Karpas-422 (cell line): Measurements from ENCODE around the gene SDHAF1. TPM values are rescaled to one million over a fixed set of nuclear protein-coding genes. Genes with fewer than 3 reads are reported as not detected.

Source experiments
- DNase-seq: peaks from one replicate; pipeline ENCODE4 v3.0.0-alpha.2; 2015
- H2AFZ ChIP-seq: fragments of 200-600 bp; sonication (generic); 2 replicates; pipeline ENCODE4 v1.6.1; 2014; ENCODE audit warnings: antibody characterized with exemption, low read length, mixed read lengths
- H3K27ac ChIP-seq: fragments of 200-600 bp; sonication (generic); 2 replicates; pipeline ENCODE4 v1.5.1; 2014; ENCODE audit warnings: mild to moderate bottlenecking, low read length, moderate library complexity
- H3K27me3 ChIP-seq: fragments of 200-600 bp; sonication (generic); 2 replicates; pipeline ENCODE4 v1.6.1; 2014; ENCODE audit warnings: low read length, mixed read lengths
- H3K36me3 ChIP-seq: fragments of 200-600 bp; sonication (generic); 2 replicates; pipeline ENCODE4 v1.6.1; 2014; ENCODE audit warnings: low read length, mixed read lengths; ENCODE audit not compliant: insufficient read depth
- H3K4me1 ChIP-seq: fragments of 200-600 bp; sonication (generic); 2 replicates; pipeline ENCODE4 v1.6.1; 2014; ENCODE audit warnings: mild to moderate bottlenecking, low read length, mixed read lengths
- H3K4me2 ChIP-seq: fragments of 200-600 bp; sonication (generic); 2 replicates; pipeline ENCODE4 v1.6.1; 2014; ENCODE audit warnings: low read length, low read depth, mild to moderate bottlenecking; ENCODE audit not compliant: poor library complexity, severe bottlenecking
- H3K4me3 ChIP-seq: fragments of 200-600 bp; sonication (generic); 2 replicates; pipeline ENCODE4 v1.5.1; 2014; ENCODE audit warnings: mild to moderate bottlenecking, antibody characterized with exemption, low read length, mixed read lengths
- H3K79me2 ChIP-seq: fragments of 200-600 bp; sonication (generic); 2 replicates; pipeline ENCODE4 v1.6.1; 2014; ENCODE audit warnings: mild to moderate bottlenecking, low read length, mixed read lengths
- H3K9ac ChIP-seq: fragments of 200-600 bp; sonication (generic); 2 replicates; pipeline ENCODE4 v1.6.0; 2014; ENCODE audit warnings: low read length
- H3K9me2 ChIP-seq: fragments of 200-600 bp; sonication (generic), shearing (Covaris generic); replicated peaks from 2 replicates; pipeline ENCODE4 v1.6.0; 2014; ENCODE audit warnings: mild to moderate bottlenecking, low read length, moderate library complexity; ENCODE audit not compliant: insufficient read depth
- H3K9me3 ChIP-seq: fragments of 300-700, 200-600 bp; sonication (generic); 2 replicates; pipeline ENCODE4 v1.6.1; 2014; ENCODE audit warnings: low read length, mixed read lengths
- H4K20me1 ChIP-seq: fragments of 200-600 bp; sonication (generic); 2 replicates; pipeline ENCODE4 v1.6.1; 2014; ENCODE audit warnings: mild to moderate bottlenecking, antibody characterized with exemption, low read length, low read depth; ENCODE audit not compliant: insufficient read depth
- total RNA-seq: library from RNA; depleted of rRNA; stranded (reverse); fragments of >200 nt; shearing (Covaris generic); gene quantifications from 2 replicates; pipeline ENCODE4 v1.2.3, GENCODE V29; 2014; ENCODE audit warnings: low replicate concordance

The SDHAF1 gene
- total RNA-seq, 1 experiment from 2014 or later, result 23.4 TPM

- no peak overlapping the region for H2AFZ ChIP-seq
- H3K27me3 ChIP-seq, result no peaks in the 10 kb centered on the region
- H3K9ac ChIP-seq, result no peak overlapping the region
Measured at GRCh38 chr19:35959968-35960320, 35.0 kb upstream of the SDHAF1 start.

GRCh38 chr19:35960432-35960972 is 34.5 kb upstream of the SDHAF1 start:
- Histone ChIP-seq H3K27me3 (no peaks in the 10 kb centered on the region), H3K9ac (no peak overlapping the region), H3K4me2 (no peak overlapping the region), H3K9me2 (no peaks in the 10 kb centered on the region), H3K4me1 (no peaks in the 10 kb centered on the region), H3K79me2 (no peaks in the 10 kb centered on the region), H3K4me3 (no peak overlapping the region), H3K27ac (no peak overlapping the region), H3K36me3 (no peaks in the 10 kb centered on the region), H4K20me1 (no peaks in the 10 kb centered on the region), H3K9me3 (no peaks in the 10 kb centered on the region), H2AFZ (no peak overlapping the region)
- no peak for DNase-seq

More at GRCh38 chr19:35959968-35960320, 35.0 kb upstream of the SDHAF1 start:
- Histone ChIP-seq H3K4me3 (no peak overlapping the region), H3K9me2 (no peaks in the 10 kb centered on the region), H3K9me3 (no peaks in the 10 kb centered on the region), H3K36me3 (no peaks in the 10 kb centered on the region), H3K79me2 (no peaks in the 10 kb centered on the region), H3K4me1 (no peaks in the 10 kb centered on the region), H4K20me1 (no peaks in the 10 kb centered on the region), H3K4me2 (no peak overlapping the region), H3K27ac (no peak overlapping the region)
- DNase-seq, result no peak

GRCh38 chr19:35963514-35963913 is 31.5 kb upstream of the SDHAF1 start:
- no peak overlapping the region for H2AFZ ChIP-seq
- H3K4me2 ChIP-seq, result no peak overlapping the region
- no peak overlapping the region for H3K27ac ChIP-seq
- H4K20me1 ChIP-seq, result no peaks in the 10 kb centered on the region
- no peak for DNase-seq
- no peak overlapping the region for H3K9ac ChIP-seq
- H3K27me3 ChIP-seq, result no peaks in the 10 kb centered on the region
- H3K9me2 ChIP-seq, result no peaks in the 10 kb centered on the region
- no peak overlapping the region for H3K4me3 ChIP-seq
- H3K4me1 ChIP-seq, result no peaks in the 10 kb centered on the region
- no peaks in the 10 kb centered on the region for H3K36me3 ChIP-seq
- H3K79me2 ChIP-seq, result no peaks in the 10 kb centered on the region
- H3K9me3 ChIP-seq, result no peaks in the 10 kb centered on the region

- DNase-seq, result no peak
- H3K4me3 ChIP-seq, result no peak overlapping the region
Measured at GRCh38 chr19:35966771-35967170, 28.2 kb upstream of the SDHAF1 start.

GRCh38 chr19:35973487-35973886 is 21.5 kb upstream of the SDHAF1 start:
- Histone ChIP-seq H3K4me2 (no peak overlapping the region), H3K36me3 (no peaks in the 10 kb centered on the region), H3K4me1 (peaks cover 5% of the 10 kb centered on the region), H3K9me2 (no peaks in the 10 kb centered on the region), H3K27ac (no peak overlapping the region), H3K9me3 (no peaks in the 10 kb centered on the region), H3K27me3 (no peaks in the 10 kb centered on the region), H4K20me1 (no peaks in the 10 kb centered on the region), H3K79me2 (no peaks in the 10 kb centered on the region), H3K9ac (no peak overlapping the region), H3K4me3 (no peak overlapping the region), H2AFZ (no peak overlapping the region)
- peak; percentile 62 for DNase-seq

More at GRCh38 chr19:35966771-35967170, 28.2 kb upstream of the SDHAF1 start:
- Histone ChIP-seq H3K79me2 (no peaks in the 10 kb centered on the region), H3K4me1 (no peaks in the 10 kb centered on the region), H4K20me1 (no peaks in the 10 kb centered on the region), H3K9me2 (no peaks in the 10 kb centered on the region), H2AFZ (no peak overlapping the region), H3K9ac (no peak overlapping the region), H3K27ac (no peak overlapping the region), H3K4me2 (no peak overlapping the region), H3K9me3 (no peaks in the 10 kb centered on the region), H3K36me3 (no peaks in the 10 kb centered on the region), H3K27me3 (no peaks in the 10 kb centered on the region)

- H3K79me2 ChIP-seq, result no peaks in the 10 kb centered on the region
- H3K9ac ChIP-seq, result no peak overlapping the region
- H2AFZ ChIP-seq, result no peak overlapping the region
- no peaks in the 10 kb centered on the region for H3K36me3 ChIP-seq
- H3K4me2 ChIP-seq, result no peak overlapping the region
- H3K4me1 ChIP-seq, result peaks cover 5% of the 10 kb centered on the region
- DNase-seq, result peak; percentile 55
- H3K27ac ChIP-seq, result no peak overlapping the region
- H3K27me3 ChIP-seq, result no peaks in the 10 kb centered on the region
- no peaks in the 10 kb centered on the region for H4K20me1 ChIP-seq
- H3K9me3 ChIP-seq, result no peaks in the 10 kb centered on the region
- no peak overlapping the region for H3K4me3 ChIP-seq
- H3K9me2 ChIP-seq, result no peaks in the 10 kb centered on the region
Measured at GRCh38 chr19:35975608-35976214, 19.3 kb upstream of the SDHAF1 start.

- peak overlapping the region; percentile 13 for H3K4me2 ChIP-seq
- no peaks in the 10 kb centered on the region for H3K79me2 ChIP-seq
- H3K4me1 ChIP-seq, result peaks cover 5% of the 10 kb centered on the region
- no peaks in the 10 kb centered on the region for H3K36me3 ChIP-seq
- no peak overlapping the region for H3K9ac ChIP-seq
- H3K27ac ChIP-seq, result no peak overlapping the region
- H3K4me3 ChIP-seq, result no peak overlapping the region
- H4K20me1 ChIP-seq, result no peaks in the 10 kb centered on the region
- peak; percentile 95 for DNase-seq
- H3K27me3 ChIP-seq, result no peaks in the 10 kb centered on the region
- no peaks in the 10 kb centered on the region for H3K9me2 ChIP-seq
- H2AFZ ChIP-seq, result no peak overlapping the region
- H3K9me3 ChIP-seq, result no peaks in the 10 kb centered on the region
Measured at GRCh38 chr19:35977446-35978222, 17.4 kb upstream of the SDHAF1 start.

GRCh38 chr19:35978271-35978670 is 16.7 kb upstream of the SDHAF1 start:
- Histone ChIP-seq H3K9me2 (no peaks in the 10 kb centered on the region), H3K27ac (no peak overlapping the region), H3K27me3 (no peaks in the 10 kb centered on the region), H3K36me3 (no peaks in the 10 kb centered on the region), H3K9me3 (no peaks in the 10 kb centered on the region), H4K20me1 (no peaks in the 10 kb centered on the region), H3K4me3 (no peak overlapping the region), H3K4me2 (no peak overlapping the region), H3K9ac (no peak overlapping the region), H3K4me1 (peaks cover 5% of the 10 kb centered on the region), H3K79me2 (no peaks in the 10 kb centered on the region), H2AFZ (no peak overlapping the region)
- DNase-seq, result no peak
